HG03139 (cell line): ENCODE measurements around the gene CST3.
"Not testable (repeated sequence)": the region's sequence is repeated elsewhere in the genome, so short reads cannot be mapped to it uniquely, and the experiment has no call there.

Experiments used
- ATAC-seq: cut with Tn5 transposase; IDR thresholded peaks from one replicate; pipeline ENCODE4 v1.9.1; 2021; ENCODE audit not compliant: unreplicated experiment

Gene CST3, protein sequence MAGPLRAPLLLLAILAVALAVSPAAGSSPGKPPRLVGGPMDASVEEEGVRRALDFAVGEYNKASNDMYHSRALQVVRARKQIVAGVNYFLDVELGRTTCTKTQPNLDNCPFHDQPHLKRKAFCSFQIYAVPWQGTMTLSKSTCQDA

GRCh38 chr20:23637282-23638221 lies at the start of gene CST3:
CST3 (minus strand) TSS chr20:23637955; CDS start chr20:23637862, 93 bp downstream.
- peak; percentile 61 for ATAC-seq

GRCh38 chr20:23686046-23686750 lies 48.4 kb upstream of the CST3 start:
- no peak for ATAC-seq

DNA sequence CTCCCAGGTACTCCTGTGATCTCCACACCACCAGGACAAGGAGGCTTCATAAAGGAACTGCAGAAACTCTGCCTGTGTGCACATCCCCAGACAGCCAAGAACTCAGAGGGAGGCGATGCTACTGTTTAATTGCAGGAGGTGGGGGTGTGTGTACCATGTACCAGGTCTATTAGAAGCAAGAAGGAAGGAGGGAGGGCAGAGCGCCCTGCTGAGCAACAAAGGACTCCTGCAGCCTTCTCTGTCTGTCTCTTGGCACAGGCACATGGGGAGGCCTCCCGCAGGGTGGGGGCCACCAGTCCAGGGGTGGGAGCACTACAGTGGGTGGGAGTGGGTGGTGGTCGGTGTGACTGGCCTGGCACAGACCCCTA lies 47.8 kb upstream of the CST3 start:
- not testable (repeated sequence) for ATAC-seq

DNA sequence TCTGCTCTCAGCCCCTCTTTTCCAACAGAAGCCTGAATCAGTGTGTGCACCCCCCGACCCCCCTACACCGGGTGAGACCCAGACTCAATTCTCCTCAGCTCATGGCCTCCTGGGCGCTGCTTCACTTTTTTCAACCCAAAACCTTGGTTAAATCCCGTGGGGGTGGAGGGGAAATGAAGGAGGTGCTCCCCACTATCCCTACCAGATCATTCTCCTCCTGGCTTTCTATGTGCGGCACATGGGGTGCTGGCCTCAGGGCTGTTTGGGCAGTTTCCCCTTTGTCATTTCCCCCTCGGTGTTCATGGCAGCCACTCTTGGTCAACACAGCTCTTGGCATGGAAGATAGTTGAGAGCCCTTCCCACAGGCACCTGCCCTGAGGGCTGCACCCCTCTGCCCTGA lies 46.5 kb upstream of the CST3 start:
- no peak for ATAC-seq

DNA sequence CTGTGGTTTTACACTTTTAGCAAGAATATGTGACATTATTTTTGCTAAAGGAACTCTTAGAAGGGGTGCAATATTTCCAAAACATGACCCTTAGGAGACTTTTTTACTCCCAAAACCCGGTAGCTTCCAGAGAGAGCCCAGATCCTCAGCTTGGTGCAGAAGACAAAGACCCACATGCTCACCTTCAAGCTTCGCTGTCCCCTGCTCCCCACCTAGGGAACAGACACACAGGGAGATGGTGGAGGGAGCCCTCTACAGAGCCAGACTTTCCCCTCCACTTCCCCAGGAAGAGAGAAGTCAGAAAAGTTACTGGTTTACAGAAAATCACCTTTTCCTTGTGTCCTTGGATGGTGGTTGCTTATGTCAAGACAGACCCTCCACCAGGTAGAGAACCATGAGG lies 46.1 kb upstream of the CST3 start:
- ATAC-seq: no peak

DNA sequence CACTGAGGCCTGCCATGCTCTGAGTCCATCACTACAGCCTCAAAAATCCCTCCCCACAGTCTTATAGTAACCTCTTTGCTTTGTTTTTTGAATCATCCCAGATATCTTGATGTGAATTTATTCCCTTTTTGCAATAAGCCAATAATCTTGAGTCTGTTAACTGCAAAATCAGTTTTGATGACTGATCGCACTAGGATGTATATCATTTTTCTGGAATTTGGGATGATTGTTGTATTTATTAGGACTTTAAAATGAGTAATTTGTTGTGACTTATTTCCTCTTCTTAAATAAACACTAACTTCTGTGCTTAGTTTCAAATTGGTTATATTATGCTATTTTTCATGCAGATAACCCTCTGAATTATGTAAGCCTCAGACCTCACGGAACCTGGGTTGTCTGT lies 45.5 kb upstream of the CST3 start:
- ATAC-seq: no peak

GRCh38 chr20:23680146-23680545 lies 42.4 kb upstream of the CST3 start:
- ATAC-seq: no peak

GRCh38 chr20:23679133-23680092 lies 41.7 kb upstream of the CST3 start:
- ATAC-seq: no peak

DNA sequence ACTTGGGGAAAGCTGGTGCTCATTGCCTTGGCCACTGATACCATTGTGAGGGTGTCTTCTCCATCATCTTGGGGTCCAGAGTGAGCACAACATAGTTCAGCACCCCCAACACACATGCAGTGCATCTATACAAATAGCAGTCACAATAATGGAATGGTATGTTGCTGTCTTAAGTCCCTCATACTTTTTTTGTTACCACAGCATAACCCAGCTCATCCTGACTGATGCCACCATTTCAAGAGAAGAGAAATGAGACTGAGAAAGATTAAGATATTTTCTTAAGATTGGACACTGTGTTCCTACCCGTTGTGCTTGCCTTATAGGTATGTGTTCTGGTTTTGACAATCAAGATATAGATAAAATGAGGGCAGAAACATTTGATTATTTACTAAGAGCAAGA lies 35.5 kb upstream of the CST3 start:
- no peak for ATAC-seq

DNA sequence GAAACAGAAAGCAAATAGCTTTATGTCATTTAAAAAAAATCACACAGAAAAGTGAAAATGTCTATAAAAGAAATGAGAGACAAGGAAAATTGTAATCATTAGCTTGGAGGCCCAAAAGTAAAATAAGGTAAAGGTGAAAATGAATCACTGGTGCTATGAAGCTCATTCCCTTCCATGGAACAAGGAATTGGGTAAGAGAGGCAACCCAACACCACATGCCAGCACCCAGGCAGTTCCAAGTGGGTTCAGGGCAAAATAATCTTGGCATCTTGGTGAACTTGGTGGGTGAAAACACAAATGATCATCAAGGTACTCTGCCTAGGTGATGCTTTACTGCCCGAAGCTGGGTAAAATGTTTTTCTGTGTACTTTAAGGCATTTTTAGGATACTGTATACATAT lies 34.4 kb upstream of the CST3 start:
- no peak for ATAC-seq

GRCh38 chr20:23671479-23671878 lies 33.7 kb upstream of the CST3 start:
- ATAC-seq: no peak

- no peak for ATAC-seq
Measured at GRCh38 chr20:23670361-23670760, 32.6 kb upstream of the CST3 start.

DNA sequence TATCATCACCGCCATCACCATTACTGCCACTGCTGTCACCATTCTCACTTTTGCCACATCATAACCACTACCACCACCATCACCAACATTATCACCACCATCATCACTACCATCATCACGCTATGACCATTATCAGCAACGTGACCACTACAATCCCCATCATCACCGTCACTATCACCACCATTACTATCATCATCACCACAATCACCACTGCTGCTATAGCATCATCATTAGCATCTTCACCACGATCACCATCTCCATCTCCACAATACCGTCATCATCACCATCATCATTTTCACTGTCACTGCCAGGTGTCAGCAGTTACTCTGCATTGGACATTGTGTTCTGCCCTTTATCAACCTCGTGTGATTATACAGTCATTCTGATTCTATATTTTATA lies 32.1 kb upstream of the CST3 start:
- ATAC-seq: no peak

GRCh38 chr20:23669327-23669726 lies 31.6 kb upstream of the CST3 start:
- ATAC-seq: no peak

- no peak for ATAC-seq
Measured at GRCh38 chr20:23668477-23668951, 30.8 kb upstream of the CST3 start.

DNA sequence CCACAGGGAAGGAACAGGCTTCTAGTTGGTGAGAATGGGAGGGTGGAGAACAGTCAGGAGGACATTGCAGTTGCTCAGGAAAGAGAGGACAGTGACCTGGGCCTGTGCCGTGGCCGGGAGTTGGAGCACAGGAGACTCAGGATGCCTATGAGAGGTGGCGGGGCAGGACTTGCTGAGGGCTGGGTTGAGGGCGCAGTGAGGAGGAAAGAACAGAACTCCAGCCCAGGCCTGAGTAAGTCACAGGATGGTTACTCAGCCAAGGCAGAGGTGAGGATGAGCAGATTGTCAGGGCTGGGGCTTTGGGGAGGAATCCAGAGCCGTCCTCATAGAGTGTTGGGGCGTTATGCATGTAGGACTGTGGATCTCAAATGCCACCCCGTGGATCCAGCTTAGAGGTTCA lies 29.9 kb upstream of the CST3 start:
- ATAC-seq: no peak

- no peak for ATAC-seq
Measured at GRCh38 chr20:23666698-23667097, 28.9 kb upstream of the CST3 start.

- ATAC-seq: no peak
Measured at GRCh38 chr20:23666189-23666588, 28.4 kb upstream of the CST3 start.

DNA sequence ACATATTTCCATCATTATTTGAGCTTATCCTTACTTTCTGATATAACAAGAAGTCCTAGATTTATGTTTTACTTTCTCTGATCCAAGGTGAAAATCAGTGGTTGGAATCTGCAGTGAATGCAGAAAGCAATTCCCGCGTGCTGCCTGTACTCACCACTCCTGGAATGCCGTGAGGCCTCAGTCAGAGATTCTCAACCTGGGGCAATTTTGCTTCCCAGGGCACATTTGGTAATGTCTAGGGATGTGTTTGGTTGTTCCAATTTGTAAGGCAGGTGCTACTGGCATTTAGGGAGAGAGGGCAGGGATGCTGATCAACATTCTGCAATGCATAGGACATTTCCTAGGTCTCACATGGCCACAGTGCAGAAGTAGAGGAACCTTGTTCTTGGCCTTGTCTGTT lies 27.2 kb upstream of the CST3 start:
- ATAC-seq: no peak

DNA sequence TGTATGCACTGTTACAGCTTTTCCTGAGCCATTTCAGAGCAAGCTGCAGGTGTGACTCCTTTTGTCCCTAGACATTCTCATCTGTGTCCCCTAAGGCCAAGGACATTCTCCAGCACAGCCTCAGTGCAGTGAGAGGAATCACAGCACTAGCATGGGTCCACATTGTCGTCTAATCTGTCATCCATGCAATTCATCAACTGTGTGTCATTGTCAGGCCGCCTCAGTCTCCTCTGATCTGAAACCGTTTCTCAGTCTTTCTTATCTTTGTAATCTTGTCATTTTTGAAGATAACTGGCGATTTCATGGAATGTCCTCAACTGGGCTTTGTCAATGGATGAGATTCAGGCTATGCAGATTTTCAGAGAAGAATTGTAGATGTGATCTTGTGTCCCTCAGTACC lies 26.3 kb upstream of the CST3 start:
- not testable (repeated sequence) for ATAC-seq

DNA sequence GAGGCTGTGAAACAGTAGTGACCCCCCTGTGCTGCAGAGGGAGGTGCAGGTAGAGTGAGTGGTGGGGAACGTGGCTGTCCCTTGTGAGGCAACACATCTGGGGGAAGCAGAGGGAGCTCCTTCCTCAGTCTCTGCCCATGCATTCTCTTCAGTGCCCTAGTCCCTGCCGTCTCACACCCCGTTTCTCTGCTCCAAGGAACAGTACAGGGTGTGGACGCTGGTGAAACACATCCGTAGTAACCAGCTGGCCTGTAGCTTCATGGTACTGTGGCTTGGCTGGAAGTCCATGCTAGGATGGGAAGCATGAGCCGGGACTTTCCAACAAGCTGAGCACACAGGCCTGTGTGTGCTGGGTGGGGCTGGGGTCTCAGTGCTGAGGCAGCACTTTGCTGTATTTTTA lies 25.4 kb upstream of the CST3 start:
- ATAC-seq: no peak
